Transverse colon (tissue), 4 donors: Measurements from ENCODE around the gene FAM210A. TPM values are rescaled to one million over a fixed set of nuclear protein-coding genes. Genes with fewer than 3 reads are reported as not detected.

Source experiments
- DNase-seq: peaks from one replicate; pipeline ENCODE4 v3.0.0-alpha.2; 2019
- H3K27ac ChIP-seq, 4 donors: fragments of 200-600 bp; sonication (generic); 2 replicates each; pipeline ENCODE4 v1.5.1; 2016 to 2018; ENCODE audit warnings: inconsistent platforms in 4 of 4
- H3K27me3 ChIP-seq: fragments of 200-600 bp; sonication (generic); 2 replicates; pipeline ENCODE4 v1.5.1; 2017; ENCODE audit warnings: inconsistent platforms
- H3K36me3 ChIP-seq, 4 donors: fragments of 200-600 bp; sonication (generic); 2 replicates each; pipeline ENCODE4 v1.5.1; 2017 to 2019; ENCODE audit warnings: inconsistent platforms in 4 of 4
- H3K4me1 ChIP-seq, 4 donors: fragments of 200-600 bp; sonication (generic); 2 replicates each; pipeline ENCODE4 v1.5.1; 2017 to 2020; ENCODE audit warnings: inconsistent platforms in 4 of 4
- H3K4me3 ChIP-seq, 4 donors: fragments of 200-600 bp; sonication (generic); 1 replicate in 1 of 4; 2 replicates in 3 of 4; pipeline versions ENCODE4 v1.5.1 to v1.6.1; 2017 to 2019; ENCODE audit warnings: inconsistent platforms in 4 of 4
- H3K9me3 ChIP-seq, 2 donors: fragments of 200-600 bp; sonication (generic); 2 replicates each; pipeline ENCODE4 v1.5.1; 2017 to 2019; ENCODE audit warnings: inconsistent platforms in 2 of 2
- EP300 ChIP-seq: sonication (generic); formaldehyde crosslinking; IDR thresholded peaks from one replicate; pipeline ENCODE4 v1.6.1; 2017; ENCODE audit warnings: antibody characterized with exemption, low read depth
- POLR2A ChIP-seq: fragments of 450-650 bp; IDR thresholded peaks from one replicate; pipeline ENCODE4 v1.6.1; 2016; ENCODE audit warnings: antibody characterized with exemption, mild to moderate bottlenecking, moderate library complexity
- POLR2AphosphoS5 ChIP-seq, 3 donors: sonication (generic); formaldehyde crosslinking; IDR thresholded peaks; one replicate each; pipeline ENCODE4 v1.6.1; 2016; ENCODE audit warnings: antibody characterized with exemption in 3 of 3
- WGBS, 2 donors: methylation state at CpG; one replicate each; pipeline ENCODE4 v1.1.5; 2018; ENCODE audit warnings: low coverage in 1 of 2; 5-methylcytosine and 5-hydroxymethylcytosine counted together
- in situ Hi-C, 4 donors: fragments of 200-750 bp; cut with MboI; loops; one replicate each; pipeline versions ENCODE4 v1.15.0 to v1.15.1; 2017; ENCODE audit warnings: low sequenced_read_pairs in 3 of 4, low pct_ligation_motif_present in 1 of 4, low pct_unique_long_range_greater_than_20kb in 1 of 4
- intact Hi-C: fragments of 100-400 bp; cut with DNase I; formaldehyde crosslinking; loops from one replicate; pipeline ENCODE4 v1.15.1; 2023; ENCODE audit warnings: low total_unique reads
- total RNA-seq, 4 donors: library from RNA; depleted of rRNA; stranded (reverse); fragments of >200 nt; gene quantifications; one replicate each; pipeline ENCODE4 v1.1.0, GENCODE V29; 2016
- TF ChIP-seq, protein P1 (sequence below), 5 experiments: fragments of 200-600 bp in 3 of 5; fragments of 450-650 bp in 2 of 5; sonication (generic) in 3 of 5; IDR thresholded peaks; 1 replicate in 2 of 5; 2 replicates in 3 of 5; pipeline ENCODE4 v1.5.1; 2016 to 2017; ENCODE audit warnings: antibody characterized with exemption in 5 of 5, inconsistent platforms in 3 of 5, mild to moderate bottlenecking in 2 of 5, moderate library complexity in 1 of 5

FAM210A gene
- total RNA-seq, 4 donors from 2014 or later = 0.80 to 12.2 (median 10.2) TPM

DNA sequence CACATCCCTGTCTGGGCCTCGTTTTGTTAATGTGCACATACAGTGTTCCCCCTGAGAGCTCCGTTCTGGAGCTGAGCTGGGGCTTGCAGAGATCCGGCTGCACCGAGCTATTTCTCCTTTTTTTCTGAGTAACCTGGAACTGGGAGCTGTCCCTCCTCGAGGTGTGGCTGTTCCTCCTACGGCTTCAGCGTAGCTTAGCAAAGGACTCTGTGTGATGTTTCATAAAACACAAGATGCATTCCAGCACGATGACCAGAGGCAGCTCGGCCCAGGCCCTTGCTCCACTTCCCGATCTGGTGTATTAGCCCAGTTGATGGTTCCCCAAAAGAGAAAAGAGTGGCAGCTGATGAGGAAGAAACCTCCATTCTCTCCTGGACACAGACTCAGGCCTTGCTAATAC, 103.0 kb downstream of the FAM210A start:
- Histone ChIP-seq H3K9me3 (no peaks in the 10 kb centered on the region), H3K27ac (no peak overlapping the region), H3K36me3 (no peaks in the 10 kb centered on the region), H3K27me3 (no peaks in the 10 kb centered on the region), H3K4me1 (no peaks in the 10 kb centered on the region), H3K4me3 (no peak overlapping the region)
- DNase-seq = no peak
- intact Hi-C loops (loop anchor here (10.0 kb wide), 1 partner anchor 509 kb away; no protein-coding TSS in a partner anchor), in situ Hi-C loops (no loop called here)
- TF ChIP-seq, protein P1, sequence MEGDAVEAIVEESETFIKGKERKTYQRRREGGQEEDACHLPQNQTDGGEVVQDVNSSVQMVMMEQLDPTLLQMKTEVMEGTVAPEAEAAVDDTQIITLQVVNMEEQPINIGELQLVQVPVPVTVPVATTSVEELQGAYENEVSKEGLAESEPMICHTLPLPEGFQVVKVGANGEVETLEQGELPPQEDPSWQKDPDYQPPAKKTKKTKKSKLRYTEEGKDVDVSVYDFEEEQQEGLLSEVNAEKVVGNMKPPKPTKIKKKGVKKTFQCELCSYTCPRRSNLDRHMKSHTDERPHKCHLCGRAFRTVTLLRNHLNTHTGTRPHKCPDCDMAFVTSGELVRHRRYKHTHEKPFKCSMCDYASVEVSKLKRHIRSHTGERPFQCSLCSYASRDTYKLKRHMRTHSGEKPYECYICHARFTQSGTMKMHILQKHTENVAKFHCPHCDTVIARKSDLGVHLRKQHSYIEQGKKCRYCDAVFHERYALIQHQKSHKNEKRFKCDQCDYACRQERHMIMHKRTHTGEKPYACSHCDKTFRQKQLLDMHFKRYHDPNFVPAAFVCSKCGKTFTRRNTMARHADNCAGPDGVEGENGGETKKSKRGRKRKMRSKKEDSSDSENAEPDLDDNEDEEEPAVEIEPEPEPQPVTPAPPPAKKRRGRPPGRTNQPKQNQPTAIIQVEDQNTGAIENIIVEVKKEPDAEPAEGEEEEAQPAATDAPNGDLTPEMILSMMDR (IDR thresholded peaks at IDR 0.05) = no peak
- TF ChIP-seq POLR2AphosphoS5 (IDR thresholded peaks at IDR 0.05) (no peak), EP300 (no peak), POLR2A (no peak)
- 59 to 81% methylated on average over 5 to 10 of the region's 10 CpGs for WGBS, 2 donors

DNA sequence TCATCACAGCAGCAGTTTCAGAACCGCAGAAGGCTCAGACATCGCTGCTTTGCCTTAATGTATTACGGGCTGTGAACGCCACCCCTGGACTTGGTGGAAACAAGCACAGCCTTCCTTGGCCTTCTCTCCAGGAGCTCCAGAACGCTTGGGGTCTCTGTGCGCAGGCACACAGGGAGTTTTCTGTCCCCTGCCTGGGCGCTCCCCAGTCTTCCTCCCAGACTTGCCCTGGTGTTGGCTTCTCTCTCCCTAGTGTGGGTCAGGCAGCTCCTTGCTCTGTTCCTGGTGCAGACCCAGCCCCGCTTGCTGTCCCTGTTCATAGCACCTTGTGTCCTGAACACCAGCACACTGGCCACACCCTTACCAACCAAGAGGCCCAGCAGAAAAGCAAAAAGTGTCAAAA, 103.6 kb downstream of the FAM210A start:
- Histone ChIP-seq H3K27me3 (no peaks in the 10 kb centered on the region), H3K27ac (no peak overlapping the region), H3K4me3 (no peak overlapping the region), H3K9me3 (no peaks in the 10 kb centered on the region), H3K36me3 (no peaks in the 10 kb centered on the region), H3K4me1 (no peaks in the 10 kb centered on the region)
- intact Hi-C loops (loop anchor here (10.0 kb wide), 1 partner anchor 508 kb away; no protein-coding TSS in a partner anchor), in situ Hi-C loops (no loop called here)
- 96% methylated on average over 8 of the region's 8 CpGs; no CpG with 5 or more reads in 1 of the 2 donors for WGBS, 2 donors
- TF ChIP-seq POLR2A = no peak
- no peak for TF ChIP-seq POLR2AphosphoS5 (IDR thresholded peaks at IDR 0.05)
- TF ChIP-seq EP300 = no peak
- TF ChIP-seq, protein P1 (IDR thresholded peaks at IDR 0.05) = no peak
- no peak for DNase-seq

DNA sequence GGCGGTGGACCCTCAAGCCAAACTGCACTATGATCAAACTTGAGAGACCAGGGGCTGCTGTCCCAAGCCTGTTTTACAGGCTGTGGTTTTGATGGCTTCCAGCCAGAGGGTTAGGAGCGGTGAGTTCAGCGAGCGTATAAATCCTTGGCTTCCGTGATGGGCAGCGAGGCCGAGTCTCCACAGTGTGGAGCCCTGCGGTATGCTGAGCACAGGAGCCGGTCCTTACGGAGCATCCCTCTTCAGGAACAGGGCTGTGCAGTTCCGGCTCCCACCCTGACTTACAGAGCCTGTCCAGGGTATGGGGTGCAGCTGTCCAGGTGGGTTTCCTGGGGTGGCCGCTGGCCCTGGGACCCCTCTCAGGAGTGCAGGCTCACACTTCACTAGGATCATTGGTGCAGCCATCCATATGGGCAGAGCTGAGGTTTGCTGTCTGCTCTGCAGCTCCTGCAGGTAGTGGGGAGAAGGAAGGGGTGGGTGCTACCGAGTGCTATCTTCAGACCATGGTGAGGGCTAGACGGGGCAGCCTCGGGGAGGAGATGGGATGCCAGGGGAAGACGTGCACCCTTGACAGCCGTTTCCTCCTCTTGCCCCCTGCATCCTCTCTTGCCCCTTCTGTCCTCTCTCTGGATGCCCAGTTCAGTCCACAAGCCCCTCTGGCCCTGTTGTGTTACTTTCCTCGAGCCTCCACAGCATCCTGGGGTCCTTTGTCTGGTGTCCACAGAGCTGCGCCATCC, 104.3 kb downstream of the FAM210A start:
- TF ChIP-seq, protein P1 (IDR thresholded peaks at IDR 0.05) = no peak
- no peak for TF ChIP-seq EP300
- intact Hi-C loops = loop anchor here (10.0 kb wide), 1 partner anchor 507 kb away; no protein-coding TSS in a partner anchor

DNA sequence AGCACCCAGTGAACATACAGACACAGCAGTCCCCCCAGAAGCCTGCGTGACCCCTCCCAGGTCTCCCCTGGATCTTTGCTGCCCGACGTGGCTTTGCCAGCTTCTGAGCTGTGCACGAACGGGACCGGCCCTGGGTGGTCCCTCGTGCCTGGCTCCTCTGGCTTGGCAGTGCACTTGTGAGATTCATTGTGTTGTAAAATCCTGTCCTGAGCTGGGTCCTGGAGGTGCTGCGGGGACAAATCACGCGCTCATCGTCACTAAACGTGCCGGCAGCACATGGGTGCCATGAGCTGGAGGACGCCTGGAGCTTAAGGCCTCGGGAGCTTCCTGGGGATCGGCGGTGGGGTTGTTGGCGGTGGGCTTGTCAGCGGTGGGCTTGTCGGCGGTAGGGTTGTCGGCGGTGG, 104.9 kb downstream of the FAM210A start:
- Histone ChIP-seq H3K27ac (no peak overlapping the region), H3K27me3 (no peaks in the 10 kb centered on the region), H3K36me3 (no peaks in the 10 kb centered on the region), H3K4me3 (no peak overlapping the region), H3K9me3 (no peaks in the 10 kb centered on the region), H3K4me1 (no peaks in the 10 kb centered on the region)
- TF ChIP-seq EP300 = no peak
- WGBS, 2 donors = 96% methylated on average over 23 of the region's 23 CpGs; no CpG with 5 or more reads in 1 of the 2 donors
- intact Hi-C loops (loop anchor here (10.0 kb wide), 1 partner anchor 507 kb away; no protein-coding TSS in a partner anchor), in situ Hi-C loops (no loop called here)
- DNase-seq = no peak

More for the DNA sequence above, 104.3 kb downstream of the FAM210A start:
- in situ Hi-C loops = no loop called here
- Histone ChIP-seq H3K4me3 (no peak overlapping the region), H3K9me3 (no peaks in the 10 kb centered on the region), H3K4me1 (no peaks in the 10 kb centered on the region), H3K27ac (no peak overlapping the region), H3K27me3 (no peaks in the 10 kb centered on the region), H3K36me3 (no peaks in the 10 kb centered on the region)
- no peak for DNase-seq
- 90 to 93% methylated on average over 2 to 17 of the region's 19 CpGs for WGBS, 2 donors
